IPS-18c (cell line): Measurements from ENCODE around the gene DRAM2.
"Not testable (repeated sequence)": the region's sequence is repeated elsewhere in the genome, so short reads cannot be mapped to it uniquely, and the experiment has no call there.

Source experiments
- H3K4me3 ChIP-seq: 2 replicates; pipeline ENCODE4 v1.7.0; 2013; ENCODE audit warnings: low read depth, mild to moderate bottlenecking, low read length, moderate library complexity; ENCODE audit not compliant: insufficient read depth
- H3K9me3 ChIP-seq: one replicate; pipeline ENCODE4 v1.6.1; 2013; ENCODE audit warnings: mild to moderate bottlenecking, low read length, moderate library complexity; ENCODE audit not compliant: control insufficient read depth, insufficient read depth

The DRAM2 gene

DNA sequence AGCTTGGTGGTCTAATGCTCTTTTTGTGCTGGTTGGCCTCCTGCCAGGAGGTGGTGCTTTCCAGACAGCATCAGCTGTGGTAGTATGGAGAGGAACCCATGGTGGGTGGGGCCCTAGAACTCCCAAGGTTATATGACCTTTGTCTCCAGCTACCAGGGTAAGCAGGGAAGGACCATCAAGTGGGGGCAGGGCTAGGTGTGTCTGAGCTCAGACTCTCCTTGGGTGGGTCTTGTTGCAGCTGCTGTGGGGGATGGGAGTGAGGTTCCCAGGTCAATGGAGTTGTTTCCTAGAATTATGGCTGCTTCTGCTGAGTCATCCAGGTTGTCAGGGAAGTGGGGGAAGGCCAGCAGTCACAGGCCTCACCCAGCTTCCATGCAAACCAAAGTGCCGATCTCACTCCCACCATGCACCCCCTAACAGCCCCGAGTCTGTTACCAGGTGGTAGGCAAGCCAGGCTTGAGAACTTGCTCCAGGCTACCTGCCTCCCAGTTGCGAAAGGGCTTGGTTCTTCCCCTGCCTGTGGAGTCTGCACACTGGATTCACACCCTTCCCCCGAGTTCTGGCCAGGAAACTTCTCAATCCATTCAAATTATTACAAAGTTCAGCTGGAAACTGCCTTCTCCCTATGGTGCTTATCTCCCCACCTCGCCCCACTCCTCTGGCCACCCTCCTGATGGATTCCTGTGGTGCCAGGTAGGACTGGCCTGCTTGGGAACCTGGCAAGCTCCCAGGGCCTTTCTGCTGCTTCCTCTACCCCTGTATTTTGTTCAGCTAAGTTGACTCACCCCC, 37.8 kb downstream of the DRAM2 start:
- Histone ChIP-seq H3K9me3 (no peaks in the 10 kb centered on the region), H3K4me3 (no peak overlapping the region)

DNA sequence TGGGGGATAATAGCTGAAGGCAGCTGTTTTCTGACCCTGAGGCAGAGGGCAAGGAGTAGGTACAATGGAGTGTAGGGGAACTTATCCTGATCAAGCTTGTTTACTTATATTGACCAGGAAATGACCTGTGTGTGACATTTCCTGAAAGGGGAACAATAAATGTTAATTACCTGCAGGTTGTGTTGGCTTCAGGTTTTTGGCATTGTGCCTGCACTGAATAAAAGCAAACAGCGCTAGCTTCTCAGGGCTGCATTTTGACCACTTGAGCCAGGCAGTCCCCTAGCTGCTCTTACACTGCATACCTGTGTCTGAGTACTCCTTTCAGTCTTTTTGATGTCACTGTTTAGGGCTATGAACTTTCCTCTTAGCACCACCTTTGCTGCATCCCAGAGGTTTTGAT, 40.6 kb downstream of the DRAM2 start:
- no peaks in the 10 kb centered on the region for H3K9me3 ChIP-seq

DNA sequence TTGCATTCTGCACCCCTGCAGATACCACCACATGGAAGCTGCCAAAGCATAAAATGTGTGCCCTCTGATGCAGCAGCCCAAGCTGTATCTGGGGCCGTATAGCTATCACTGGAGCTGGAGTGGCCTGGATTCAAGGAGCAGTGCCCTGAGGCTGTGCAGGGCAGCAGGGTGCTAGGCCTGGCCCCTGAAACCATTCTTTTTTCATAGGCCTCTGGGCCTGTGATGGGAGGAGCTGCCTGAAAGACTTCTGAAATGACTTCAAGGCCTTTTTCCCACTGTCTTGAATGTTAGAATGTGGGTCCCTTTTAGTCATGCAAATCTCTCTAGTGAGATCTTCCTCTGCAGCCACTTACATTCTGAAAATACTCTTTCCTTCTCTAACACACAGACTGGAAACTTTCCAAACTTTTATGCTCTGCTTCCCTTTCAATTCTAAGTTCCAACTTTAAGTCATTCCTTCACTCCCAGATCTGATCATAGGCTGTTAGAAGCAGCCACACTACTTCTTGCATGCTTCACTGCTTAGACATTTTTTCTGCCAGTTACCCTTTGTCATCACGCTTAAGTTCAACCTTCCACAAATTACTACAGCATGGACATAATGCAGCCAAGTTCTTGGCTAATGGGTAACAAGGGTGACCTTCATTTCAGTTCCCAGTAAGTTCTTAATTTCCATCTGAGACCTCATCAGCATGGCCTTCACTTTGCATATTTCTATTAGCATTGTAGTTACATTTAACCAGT, 42.4 kb downstream of the DRAM2 start:
- no peak overlapping the region for H3K4me3 ChIP-seq
- H3K9me3 ChIP-seq, result no peaks in the 10 kb centered on the region

More for the DNA sequence above, 40.6 kb downstream of the DRAM2 start:
- H3K4me3 ChIP-seq, result no peak overlapping the region

DNA sequence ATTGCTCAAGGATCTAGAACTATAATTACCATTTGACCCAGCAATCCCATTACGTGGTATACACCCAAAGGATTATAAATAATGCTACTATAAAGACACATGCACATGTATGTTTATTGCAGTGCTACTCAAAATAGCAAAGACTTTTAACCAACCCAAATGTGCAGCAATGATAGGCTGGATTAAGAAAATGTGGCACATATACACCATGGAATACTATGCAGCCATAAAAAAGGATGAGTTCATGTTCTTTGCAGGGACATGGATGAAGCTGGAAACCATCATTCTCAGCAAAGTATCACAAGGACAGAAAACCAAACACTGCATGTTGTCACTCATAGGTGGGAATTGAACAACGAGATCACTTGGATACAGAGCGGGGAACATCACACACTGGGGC, 44.5 kb downstream of the DRAM2 start:
- not testable (repeated sequence) for H3K9me3 ChIP-seq, H3K4me3 ChIP-seq

DNA sequence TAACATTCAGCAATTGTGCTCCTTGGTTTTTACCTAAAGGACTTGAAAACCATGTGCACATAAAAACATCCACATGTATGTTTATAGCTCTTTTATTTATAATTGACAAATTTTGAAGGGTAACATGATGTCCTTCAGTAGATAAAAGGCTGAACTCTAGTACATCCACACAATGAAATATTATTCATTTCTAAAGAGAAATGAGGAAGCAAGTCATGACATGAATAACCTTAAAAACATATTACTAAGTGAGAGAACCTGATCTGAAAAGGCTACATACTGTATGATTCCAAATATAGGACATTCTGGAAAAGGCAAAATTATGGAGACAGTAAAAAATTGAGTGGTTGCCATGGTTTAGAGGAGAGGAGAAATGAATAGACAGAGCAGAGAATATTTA, 50.3 kb downstream of the DRAM2 start:
- H3K9me3 ChIP-seq, result no peaks in the 10 kb centered on the region
- no peak overlapping the region for H3K4me3 ChIP-seq

- H3K9me3 ChIP-seq, result no peaks in the 10 kb centered on the region
- H3K4me3 ChIP-seq, result no peak overlapping the region
Observed at GRCh38 chr1:111085676-111086075, 54.2 kb downstream of the DRAM2 start.

- no peak overlapping the region for H3K4me3 ChIP-seq
Observed at GRCh38 chr1:111084999-111085398, 54.9 kb downstream of the DRAM2 start.

DNA sequence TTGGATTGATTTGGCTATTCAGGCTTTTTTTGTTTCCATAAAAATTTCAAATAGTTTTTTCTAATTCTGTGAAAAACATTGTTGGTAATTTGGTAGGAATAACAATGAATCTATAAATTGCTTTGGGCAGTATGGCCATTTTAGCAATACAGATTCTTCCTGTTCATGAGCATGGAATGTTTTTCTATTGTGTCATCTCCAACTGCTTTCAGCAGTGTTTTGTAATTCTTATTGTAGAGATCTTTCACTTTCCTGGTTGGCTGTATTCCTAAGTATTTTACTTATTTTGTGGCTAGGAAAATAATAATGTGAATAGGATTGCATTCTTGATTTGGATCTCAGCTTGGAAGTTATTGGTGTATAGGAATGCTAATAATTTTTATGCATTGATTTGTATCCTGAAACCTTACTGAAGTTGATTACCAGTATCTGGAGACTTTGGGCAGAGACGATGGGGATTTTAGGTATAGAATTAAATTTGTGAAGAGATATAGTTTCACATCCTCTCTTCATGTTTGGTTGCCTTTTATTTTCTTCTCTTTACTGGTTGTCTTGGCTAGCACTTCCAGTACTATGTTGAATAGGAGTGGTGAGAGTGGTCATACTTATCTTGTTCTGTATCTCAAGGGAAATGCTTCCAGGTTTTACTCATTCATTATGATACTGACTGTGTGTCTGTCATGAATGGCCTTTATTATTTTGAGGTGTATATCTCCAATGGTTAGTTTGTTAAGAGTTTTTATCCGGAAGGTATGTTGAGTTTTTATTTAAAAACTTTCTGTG, 57.3 kb downstream of the DRAM2 start:
- no peak overlapping the region for H3K4me3 ChIP-seq
- H3K9me3 ChIP-seq, result peaks cover 3% of the 10 kb centered on the region

More at GRCh38 chr1:111084999-111085398, 54.9 kb downstream of the DRAM2 start:
- peaks cover under 1% of the 10 kb centered on the region for H3K9me3 ChIP-seq

- not testable (repeated sequence) for H3K4me3 ChIP-seq, H3K9me3 ChIP-seq
Observed at GRCh38 chr1:111079329-111079728, 60.6 kb downstream of the DRAM2 start.

DNA sequence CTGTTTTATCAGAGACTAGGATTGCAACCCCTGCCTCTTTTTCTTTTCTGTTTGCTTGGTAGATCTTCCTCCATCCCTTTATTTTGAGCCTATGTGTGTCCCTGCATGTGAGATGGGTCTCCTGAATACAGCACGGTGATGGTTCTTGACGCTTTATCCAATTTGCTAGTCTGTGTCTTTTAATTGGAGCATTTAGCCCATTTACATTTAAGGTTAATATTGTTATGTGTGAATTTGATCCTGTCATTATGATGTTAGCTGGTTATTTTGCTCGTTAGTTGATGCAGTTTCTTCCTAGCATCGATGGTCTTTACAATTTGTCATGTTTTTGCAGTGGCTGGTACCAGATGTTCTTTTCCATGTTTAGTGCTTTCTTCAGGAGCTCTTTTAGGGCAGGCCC, 62.6 kb downstream of the DRAM2 start:
- not testable (repeated sequence) for H3K9me3 ChIP-seq, H3K4me3 ChIP-seq
